GM04504 (cell line): Measurements from ENCODE around the gene KANK3.
"Not testable (repeated sequence)": the region's sequence is repeated elsewhere in the genome, so short reads cannot be mapped to it uniquely, and the experiment has no call there.

Source experiments
- DNase-seq: peaks from one replicate; pipeline ENCODE4 v3.0.0-alpha.2; 2012; ENCODE audit warnings: low read depth

KANK3 gene

DNA sequence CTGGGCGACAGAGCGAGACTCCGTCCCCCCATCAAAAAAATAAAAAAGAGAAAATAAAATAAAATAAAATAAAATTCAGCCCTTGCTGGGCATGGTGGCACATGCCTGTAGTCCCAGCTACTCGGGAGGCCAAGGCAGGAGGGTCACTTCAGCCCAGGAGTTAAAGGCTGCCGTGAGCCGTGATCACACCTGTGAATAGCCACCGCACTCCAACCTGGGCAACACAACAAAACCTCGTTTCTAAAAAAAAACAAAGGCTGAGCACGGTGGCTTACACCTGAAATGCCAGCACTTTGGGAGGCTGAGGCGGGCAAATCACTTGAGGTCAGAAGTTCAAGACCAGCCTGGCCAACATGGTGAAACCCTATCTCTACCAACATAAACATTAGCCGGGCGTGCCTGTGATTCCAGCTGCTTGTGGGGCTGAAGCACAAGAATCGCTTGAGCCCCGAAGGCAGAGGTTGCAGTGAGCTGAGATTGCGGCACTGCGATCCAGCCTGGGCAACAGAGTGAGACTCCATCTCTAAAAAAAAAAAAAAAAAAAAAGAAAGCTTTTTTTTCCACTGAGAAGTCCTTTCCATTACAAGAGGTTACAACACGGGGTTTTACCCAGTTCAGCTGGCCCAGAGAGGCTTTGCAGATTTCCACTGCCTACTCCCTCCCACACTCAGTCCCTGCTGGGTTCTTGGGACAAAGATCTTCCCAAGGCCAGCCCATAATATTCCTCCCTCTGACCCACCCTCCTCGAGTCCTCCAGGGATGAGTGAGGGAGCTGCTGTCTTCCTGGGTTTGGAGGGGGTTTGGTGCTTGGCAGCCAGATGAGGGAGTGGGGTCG, 27.3 kb upstream of the KANK3 start:
- no peak for DNase-seq

DNA sequence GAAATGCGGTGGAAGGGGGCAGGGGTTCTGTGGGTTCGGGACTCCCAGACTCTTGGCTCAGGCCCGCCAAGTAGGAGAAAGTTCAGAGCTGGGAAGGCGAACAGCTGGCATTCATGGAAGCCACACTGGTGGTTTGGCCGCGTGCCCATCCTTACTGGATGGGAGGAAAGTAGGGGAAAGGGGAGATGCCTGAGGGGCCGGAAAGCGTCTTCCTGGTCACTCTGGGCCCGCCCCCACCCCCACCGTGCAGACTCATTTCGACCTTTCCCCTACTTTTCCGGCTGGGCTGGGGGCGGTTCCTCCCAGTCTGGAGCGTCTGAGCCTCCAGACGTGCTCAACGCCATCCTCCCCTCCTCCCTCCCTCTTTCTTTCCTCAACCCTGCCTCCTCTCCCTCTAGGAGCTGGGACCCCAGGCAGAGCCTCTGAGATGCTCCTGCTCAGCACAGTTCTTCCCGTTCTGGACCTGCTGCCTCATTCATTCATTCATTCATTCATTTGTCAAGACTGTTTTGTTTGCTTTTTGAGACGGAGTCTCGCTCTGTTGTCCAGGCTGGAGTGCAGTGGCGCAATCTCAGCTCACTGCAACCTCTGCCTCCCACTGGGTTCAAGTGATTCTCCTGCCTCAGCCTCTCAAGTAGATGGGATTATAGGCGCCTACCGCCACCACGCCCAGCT, 24.4 kb upstream of the KANK3 start:
- peak; percentile 97 for DNase-seq

DNA sequence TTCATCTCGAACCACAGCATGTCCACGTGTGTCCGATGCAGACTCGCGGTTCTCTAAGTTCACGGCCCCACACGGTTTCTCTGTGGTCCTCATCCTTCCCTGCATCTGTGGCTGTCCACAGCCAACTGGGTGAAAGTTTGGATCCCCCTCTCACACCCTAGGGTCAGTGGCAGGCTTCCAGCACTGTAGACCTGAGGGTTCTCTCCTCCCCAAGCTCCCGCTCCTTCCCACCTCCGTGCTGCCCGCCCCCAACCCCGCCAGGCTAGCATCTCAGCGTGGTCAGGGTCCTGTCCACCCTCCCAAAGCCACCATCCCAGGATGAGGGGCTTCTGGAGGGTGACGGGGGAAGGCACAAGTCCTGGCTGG, 23.9 kb upstream of the KANK3 start:
- peak; percentile 17 for DNase-seq

DNA sequence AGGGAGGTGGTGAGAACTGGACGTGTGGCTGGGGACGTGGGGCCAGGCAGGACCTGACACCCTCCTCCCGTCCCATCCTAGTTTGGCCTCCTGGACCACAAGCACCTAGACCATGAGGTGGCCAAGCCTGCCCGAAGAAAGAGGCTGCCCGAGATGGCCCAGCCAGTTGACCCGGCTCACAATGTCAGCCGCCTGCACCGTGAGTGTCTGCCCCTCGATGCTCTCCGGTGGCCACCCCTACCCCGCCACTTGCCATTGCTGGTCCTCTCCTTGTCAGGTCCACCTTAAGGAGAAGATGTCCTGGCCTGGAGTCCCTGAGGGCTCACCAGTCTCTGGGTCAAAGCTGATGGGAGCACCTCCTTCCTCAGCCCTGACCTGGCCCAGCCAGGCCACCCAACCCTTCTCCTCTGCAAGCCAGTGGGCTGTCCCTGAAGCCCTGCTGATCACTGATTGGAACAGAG, 23.1 kb upstream of the KANK3 start:
- DNase-seq: no peak

DNA sequence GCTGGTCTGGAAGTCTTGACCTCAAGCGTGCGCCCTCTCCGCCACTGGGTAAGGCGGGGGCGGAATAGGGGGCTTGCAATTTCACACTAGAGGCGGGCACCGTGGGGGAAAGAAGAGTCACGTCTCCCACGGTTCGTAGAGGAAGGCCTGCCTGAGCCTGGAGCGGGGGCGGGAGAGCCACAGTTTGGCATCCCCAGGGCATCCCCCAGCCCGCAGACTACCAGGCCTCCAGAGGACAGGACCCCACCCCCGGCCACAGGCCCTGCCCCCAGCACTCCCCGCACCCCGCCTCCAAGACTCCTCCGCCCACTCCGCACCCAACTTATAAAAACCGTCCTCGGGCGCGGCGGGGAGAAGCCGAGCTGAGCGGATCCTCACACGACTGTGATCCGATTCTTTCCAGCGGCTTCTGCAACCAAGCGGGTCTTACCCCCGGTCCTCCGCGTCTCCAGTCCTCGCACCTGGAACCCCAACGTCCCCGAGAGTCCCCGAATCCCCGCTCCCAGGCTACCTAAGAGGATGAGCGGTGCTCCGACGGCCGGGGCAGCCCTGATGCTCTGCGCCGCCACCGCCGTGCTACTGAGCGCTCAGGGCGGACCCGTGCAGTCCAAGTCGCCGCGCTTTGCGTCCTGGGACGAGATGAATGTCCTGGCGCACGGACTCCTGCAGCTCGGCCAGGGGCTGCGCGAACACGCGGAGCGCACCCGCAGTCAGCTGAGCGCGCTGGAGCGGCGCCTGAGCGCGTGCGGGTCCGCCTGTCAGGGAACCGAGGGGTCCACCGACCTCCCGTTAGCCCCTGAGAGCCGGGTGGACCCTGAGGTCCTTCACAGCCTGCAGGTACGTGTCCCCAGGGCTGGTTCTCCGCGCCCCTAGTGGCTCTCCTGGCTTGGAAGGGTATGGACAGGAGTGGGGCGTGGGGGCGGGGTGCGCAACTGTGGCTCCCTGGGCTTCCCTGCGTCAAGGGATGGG, 21.0 kb upstream of the KANK3 start, which contains the start of gene ANGPTL4:
TSS of gene ANGPTL4 (plus strand) at position 353 of the 969 bp plus-strand sequence. CDS start at position 520, 167 bp downstream.
- DNase-seq: peak; percentile 58

DNA sequence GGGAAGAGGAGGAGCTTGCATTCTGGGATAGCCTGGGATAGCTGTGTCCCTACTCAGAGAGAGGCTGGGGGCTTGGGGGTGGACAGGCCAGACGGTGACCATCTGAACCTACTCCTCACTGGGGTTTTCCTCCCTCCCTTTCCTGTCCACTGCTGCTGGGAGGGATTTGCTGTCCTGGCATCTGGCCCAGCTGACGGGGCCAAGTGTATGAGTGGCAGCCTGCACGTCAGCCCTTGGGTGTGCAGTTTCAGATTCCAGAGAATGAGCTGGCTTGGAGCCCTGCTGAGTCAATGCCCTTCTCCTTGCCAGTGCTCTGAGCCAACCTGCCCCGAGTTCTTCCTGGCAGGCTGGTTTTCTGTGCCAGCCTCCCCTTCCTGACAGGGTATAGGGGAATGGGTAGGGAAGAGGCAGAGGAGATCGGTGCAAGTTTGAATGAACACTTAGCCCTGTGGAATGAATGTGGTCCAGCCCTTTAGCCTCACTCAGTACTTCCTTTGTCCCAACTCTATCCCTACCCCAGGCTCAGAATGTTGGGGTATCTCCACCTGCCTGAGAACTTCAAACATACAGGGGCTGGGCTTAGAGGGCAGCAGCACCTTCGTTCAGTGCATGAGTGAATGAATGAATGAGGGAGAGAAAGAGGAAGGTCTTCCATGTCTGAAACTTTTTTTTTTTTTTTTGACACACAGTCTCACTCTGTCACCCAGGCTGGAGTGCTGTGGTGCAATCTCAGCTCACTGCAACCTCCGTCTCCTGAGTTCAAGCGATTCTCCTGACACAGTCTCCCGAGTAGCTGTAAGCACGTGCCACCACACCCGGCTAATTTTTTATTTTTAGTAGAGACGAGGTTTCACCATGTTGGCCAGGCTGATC, 19.1 kb upstream of the KANK3 start:
- DNase-seq: peak; percentile 97

DNA sequence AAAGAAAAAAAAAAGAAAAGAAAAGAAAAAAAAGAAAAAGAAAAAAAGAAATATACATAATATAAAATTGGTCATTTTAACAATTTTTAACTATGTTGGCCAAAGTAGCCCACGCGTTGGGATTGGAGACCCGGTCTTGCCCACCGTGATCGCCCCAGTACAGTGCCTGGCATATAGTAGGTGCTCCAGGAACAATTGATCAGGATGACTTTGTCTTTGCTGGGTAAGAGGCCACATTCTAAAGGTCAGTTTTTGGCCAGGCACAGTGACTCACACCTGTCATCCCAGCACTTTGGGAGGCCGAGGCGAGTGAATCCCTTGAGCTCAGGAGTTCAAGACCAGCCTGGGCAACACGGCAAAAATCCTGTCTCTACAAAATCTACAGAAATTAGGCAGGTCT, 17.1 kb upstream of the KANK3 start:
- no peak for DNase-seq

DNA sequence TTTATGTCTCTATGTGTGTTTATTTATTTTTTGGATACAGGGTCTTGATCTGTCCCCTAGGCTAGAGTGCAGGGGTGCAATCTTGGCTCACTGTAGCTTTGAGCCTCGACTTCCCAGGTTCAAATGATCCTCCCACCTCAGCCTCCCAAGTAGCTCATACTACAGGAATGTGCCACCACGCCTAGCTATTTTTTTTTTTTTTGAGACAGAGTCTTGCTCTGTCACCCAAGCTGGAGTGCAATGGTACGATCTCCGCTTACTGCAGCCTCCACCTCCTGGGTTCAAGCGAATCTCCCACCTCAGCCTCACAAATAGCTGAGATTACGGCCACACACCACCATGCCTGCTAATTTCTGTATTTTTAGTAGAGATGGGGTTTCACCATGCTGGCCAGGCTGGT, 15.9 kb upstream of the KANK3 start:
- no peak for DNase-seq

DNA sequence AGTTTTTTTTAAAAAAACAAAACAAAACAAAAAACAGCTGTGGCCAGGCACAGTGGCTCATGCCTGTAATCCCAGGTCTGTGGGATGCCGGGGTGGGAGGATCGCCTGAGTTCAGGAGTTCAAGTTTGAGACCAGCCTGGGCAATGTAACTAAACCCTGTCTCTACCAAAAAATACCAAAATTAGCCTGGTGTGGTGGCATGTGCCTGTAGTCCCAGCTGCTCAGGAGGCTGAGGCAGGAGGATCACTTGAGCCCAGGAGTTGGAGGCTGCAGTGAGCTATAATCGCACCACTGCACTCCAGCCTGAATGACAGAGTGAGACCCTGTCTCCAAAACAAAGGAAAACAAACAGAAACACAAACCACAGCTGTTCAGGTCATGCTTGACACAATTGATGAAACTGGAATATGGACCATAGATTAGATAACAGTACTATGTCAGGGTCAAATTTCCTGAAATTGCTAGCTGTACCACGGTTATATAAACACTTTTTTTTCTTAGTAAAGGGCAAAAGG, 14.0 kb upstream of the KANK3 start:
- DNase-seq: no peak

DNA sequence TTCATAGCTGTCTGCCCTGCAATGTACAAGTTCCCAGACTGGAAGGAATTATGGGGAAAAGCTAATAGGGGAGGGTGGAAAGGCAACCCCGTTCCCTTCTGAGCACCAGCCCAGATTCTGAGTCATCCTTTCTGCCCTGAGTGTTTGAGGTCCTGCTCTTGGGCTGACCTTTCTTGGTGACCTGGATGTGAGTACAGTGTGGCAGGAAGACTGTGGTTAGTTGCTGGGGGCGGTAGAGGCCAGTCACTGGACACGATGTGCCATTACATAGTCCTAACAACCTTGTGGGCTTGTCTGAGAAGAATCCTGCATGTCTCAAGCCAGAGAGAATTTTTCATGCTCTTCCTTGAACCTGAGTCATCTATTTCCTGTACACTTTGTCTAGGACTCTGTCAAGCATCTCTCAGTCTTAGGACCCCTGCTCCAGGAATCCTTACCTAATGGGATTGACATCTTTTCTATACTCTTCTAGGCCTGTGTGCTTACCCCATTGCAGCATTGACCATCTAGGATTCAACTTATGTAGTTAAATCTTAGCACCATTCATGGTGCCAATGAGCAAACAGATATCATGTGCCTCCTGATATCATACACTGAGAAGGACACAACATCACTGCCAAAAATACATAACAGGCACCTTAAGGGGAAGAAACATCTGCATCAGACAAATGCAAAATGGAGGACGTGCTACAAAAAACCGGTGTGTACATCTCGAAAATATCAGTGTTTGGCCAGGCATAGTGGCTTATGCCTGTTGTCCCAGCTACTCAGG, 12.8 kb upstream of the KANK3 start:
- DNase-seq: peak; percentile 94

DNA sequence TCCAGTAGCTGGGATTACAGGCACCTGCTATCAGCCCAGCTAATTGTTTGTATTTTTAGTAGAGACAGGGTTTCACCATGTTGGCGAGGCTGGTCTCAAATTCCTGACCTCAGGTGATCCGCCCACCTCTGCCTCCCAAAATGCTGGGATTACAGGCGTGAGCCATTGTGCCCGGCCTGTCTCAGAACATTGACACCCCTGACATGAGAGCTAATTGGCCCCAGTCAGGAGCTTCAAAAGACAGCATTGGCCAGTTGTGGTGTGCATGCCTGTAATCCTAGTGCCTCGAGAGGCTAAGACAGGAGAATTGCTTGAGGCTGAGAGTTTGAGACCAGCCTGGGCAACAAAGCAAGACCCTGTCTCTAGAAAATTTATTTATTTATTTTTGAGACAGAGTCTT, 9.8 kb upstream of the KANK3 start:
- DNase-seq: not testable (repeated sequence)

DNA sequence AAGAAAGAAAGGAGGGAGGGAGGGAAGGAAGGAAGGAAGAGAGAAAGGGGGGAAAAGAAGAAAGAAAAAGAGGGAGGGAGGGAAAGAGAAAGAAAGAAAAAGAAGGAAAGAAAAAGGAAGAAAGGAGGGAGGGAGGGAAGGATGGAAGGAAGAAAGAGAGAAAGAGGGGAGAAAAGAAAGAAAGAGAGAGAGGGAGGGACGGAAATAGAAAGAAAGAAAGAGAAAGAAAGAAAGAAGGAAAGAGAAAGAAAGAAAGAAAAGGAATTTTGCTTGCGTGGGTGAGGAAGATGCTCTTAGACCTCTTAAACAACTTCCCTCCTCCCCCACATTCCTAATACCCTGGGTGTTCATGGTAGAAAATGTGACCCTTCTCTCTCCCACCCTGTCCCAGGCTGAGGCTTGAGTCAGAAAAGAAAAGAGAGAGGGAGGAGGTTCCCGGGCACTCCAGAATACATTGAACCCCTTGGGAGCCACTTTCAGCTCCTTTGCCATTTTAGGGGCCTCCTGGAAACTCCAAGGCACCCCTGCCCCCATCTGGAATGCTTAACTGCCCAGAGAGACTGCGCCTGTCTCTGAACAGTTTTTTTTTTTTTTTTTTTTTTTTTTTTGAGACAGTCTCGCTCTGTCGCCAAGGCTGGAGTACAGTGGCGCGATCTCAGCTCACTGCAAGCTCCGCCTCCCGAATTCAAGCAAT, 9.2 kb upstream of the KANK3 start:
- no peak for DNase-seq

DNA sequence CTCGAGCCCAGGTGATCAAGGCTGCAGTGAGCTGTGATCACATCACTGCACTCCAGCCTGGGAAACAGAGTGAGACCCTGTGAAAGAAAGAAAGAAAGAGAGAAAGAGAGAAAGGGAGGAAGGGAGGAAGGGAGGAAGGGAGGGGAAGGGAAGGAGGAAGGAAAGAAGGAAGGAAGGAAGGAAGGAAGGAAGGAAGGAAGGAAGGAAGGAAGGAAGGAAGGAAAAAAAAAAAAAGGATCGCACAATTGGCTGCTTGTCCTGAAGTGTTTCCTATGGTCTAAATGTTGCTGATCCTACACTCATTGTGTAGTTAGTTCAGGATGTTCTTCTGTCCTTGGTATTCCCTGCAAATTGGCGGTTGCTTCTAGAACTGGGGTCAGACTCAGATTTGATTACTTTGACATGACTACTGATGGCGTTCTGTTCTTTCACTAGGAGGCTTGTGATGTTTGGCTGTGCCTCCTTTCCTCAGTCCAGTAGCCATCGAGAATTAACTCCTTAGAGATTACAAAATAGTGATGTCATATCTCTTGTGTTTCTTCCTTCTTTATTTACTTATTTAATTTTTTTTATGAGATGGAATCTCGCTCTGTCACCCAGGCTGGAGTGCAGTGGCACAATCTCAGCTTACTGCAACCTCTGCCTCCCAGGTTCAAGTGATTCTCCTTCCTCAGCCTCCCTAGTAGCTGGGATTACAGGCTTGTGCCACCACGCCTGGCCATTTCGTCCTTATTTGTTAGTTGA, 6.7 kb upstream of the KANK3 start:
- DNase-seq: not testable (repeated sequence)

DNA sequence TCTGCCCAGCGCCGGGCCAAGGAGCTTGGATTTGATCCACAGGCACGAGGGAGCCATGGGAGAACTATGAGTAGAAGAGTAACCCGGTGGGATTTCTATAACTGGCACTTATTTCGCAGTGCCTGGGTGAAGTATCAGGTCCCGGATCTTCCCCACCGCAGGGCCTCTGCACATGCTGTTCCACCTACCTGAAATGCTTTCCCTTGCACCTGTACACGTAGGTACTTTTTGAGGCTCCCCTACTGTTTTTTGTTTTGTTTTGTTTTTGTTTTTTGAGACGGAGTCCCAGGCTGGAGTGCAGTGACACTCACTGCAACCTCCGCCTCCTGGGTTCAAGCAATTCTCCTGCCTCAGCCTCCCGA, 402 bp upstream of the KANK3 start:
- DNase-seq: no peak

DNA sequence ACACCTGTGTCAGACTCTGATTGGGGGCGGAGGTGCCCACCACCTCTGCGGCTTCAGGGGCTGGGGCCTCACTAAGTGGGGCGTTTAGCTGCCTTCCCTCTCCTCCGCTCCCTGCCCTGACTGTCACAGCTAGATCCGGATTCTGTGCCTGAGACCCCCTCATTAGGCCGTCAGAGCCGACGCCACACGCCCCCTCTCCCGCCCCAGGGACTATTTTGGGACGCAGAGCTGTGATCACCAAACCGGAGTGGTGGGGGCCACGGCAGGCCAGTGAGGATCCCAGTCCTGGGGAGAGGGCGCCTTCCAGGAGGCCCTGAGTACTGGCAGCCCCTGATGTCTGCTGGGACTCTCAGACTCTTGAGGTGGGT, 762 bp downstream of the KANK3 start:
- no peak for DNase-seq

DNA sequence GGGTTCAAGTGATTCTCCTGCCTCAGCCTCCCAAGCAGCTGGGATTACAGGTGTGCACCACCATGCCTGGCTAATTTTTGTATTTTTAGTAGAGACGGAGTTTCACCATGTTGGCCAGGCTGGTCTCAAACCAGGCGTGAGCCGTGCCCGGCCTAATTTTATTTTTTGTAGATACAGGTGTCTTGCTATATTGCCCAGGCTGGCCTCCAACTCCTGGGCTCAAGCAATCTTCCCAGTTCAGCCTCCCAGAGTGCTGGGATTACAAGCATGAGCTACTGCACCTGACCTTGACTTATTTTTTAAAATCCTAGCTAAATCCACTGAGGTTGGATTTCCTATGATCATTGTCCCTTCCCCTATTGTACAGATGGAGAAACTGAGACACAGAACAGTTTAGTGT, 1.6 kb downstream of the KANK3 start:
- DNase-seq: not testable (repeated sequence)

DNA sequence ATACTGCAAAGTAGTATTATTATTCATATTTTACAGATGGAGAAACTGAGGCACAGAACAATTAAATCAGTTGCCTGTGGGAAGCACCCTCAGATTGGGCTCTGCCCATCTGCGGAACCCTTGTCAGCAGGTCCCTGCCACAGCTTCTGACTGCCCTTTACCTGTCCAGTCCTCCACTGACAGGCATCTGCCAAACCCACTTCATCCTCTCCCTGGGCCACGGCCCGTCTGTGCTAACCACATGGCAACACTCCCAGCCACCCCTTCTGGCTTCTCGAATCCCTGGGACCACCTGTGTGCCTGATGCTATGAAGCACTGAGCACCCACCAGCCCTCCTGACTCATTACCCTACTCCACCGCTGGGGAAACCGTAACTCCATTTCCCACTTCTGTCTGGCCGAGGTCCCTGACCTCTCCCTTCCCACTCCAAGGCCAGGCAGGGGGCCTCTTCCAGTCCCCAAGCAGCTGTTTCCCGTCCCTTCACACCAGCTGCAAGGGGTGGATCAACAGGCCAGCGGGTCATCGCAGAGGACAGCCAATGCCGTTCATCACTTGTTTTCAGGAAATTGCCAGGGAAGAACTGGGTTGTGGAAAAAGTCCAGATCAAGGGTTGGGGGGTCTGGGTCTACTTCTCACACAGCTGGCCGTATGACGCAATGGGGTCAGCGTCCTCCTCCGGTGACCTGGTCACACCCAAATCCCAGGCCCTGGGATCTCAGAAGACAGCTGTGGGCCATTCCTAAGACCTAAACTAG, 2.5 kb downstream of the KANK3 start:
- DNase-seq: no peak

DNA sequence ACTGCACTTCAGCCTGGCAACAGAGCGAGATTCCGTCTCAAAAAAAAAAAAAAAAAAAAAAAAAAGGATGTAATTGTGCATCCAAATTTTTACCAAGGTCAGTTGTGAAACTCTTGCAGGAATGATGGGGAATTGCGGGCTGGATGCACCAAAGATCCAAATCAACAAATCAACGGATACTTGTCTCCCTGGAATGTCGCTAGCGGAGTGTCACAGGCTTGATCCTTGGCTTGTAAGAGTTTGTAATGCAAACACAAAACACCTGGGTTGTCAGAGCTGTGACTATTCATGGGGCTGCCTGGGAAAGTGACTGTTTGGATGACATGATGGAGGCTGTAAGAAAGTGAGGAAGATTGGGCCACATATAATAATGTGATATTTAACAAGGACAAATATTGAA, 4.2 kb downstream of the KANK3 start:
- no peak for DNase-seq
